Naive thymus-derived CD4-positive, alpha-beta T cell (primary cell): ENCODE results near the gene MAP1LC3B2. TPM values are rescaled to one million over a fixed set of nuclear protein-coding genes. Genes with fewer than 3 reads are reported as not detected.

ENCODE experiments used
- ATAC-seq: fragments of 150-1000 bp; cut with Tn5 transposase; 2 replicates; pipeline ENCODE4 v1.10.0; 2021; ENCODE audit warnings: mild to moderate bottlenecking, moderate library complexity
- CTCF ChIA-PET: fragments of 350-600 bp; sonication (Branson Sonifier 250); formaldehyde crosslinking; loops from one replicate; lab custom pipeline; 2021; ENCODE audit warnings: antibody characterized with exemption; lab: Charles Lee
- POLR2A ChIA-PET: fragments of 350-600 bp; sonication (Branson Sonifier 250); formaldehyde crosslinking; loops from one replicate; lab custom pipeline; 2021; ENCODE audit warnings: antibody characterized with exemption, inconsistent platforms; lab: Charles Lee
- DNase-seq, 9 donors: peaks; one replicate each; pipeline versions ENCODE4 v3.0.0 to v3.0.0-alpha.2; 2020 to 2022; ENCODE audit warnings: mixed read lengths in 1 of 9
- H3K27ac ChIP-seq: one replicate; pipeline ENCODE4 v1.7.0; 2013; ENCODE audit warnings: mild to moderate bottlenecking, low read depth, low read length, moderate library complexity
- H3K27me3 ChIP-seq, 2 donors: one replicate each; pipeline ENCODE4 v1.7.0; 2013; ENCODE audit warnings: low read length in 2 of 2, mild to moderate bottlenecking in 2 of 2, moderate library complexity in 2 of 2; ENCODE audit not compliant: control insufficient read depth in 2 of 2, insufficient read depth in 2 of 2
- H3K36me3 ChIP-seq, 3 experiments: 1 replicate in 2 of 3; 2 replicates in 1 of 3; pipeline ENCODE4 v1.7.0; 2013; ENCODE audit warnings: low read length in 3 of 3, mild to moderate bottlenecking in 3 of 3, moderate library complexity in 1 of 3; ENCODE audit not compliant: insufficient read depth in 3 of 3, control insufficient read depth in 2 of 3
- H3K4me1 ChIP-seq, 2 donors: one replicate each; pipeline ENCODE4 v1.7.0; 2013; ENCODE audit warnings: low read length in 2 of 2, mild to moderate bottlenecking in 2 of 2, moderate library complexity in 1 of 2; ENCODE audit not compliant: control insufficient read depth in 2 of 2, insufficient read depth in 2 of 2
- H3K4me3 ChIP-seq: 2 replicates; pipeline ENCODE4 v1.7.0; 2013; ENCODE audit warnings: mild to moderate bottlenecking, low read length
- H3K9me3 ChIP-seq, 3 experiments: 1 replicate in 2 of 3; 2 replicates in 1 of 3; pipeline ENCODE4 v1.7.0; 2013; ENCODE audit warnings: low read length in 3 of 3; ENCODE audit not compliant: control insufficient read depth in 2 of 3
- H3K27ac Mint-ChIP-seq, 9 donors: one replicate each; pipeline ENCODE4 v1.8.0; 2020 to 2022; ENCODE audit warnings: mixed read lengths in 9 of 9, mild to moderate bottlenecking in 8 of 9, moderate library complexity in 5 of 9, inconsistent platforms in 2 of 9
- H3K27me3 Mint-ChIP-seq, 5 donors: one replicate each; pipeline ENCODE4 v1.8.0; 2021 to 2022; ENCODE audit warnings: mixed read lengths in 5 of 5, mild to moderate bottlenecking in 1 of 5
- H3K36me3 Mint-ChIP-seq, 5 donors: one replicate each; pipeline ENCODE4 v1.8.0; 2020 to 2022; ENCODE audit warnings: mixed read lengths in 5 of 5, mild to moderate bottlenecking in 3 of 5, inconsistent platforms in 1 of 5
- H3K4me1 Mint-ChIP-seq, 7 donors: one replicate each; pipeline ENCODE4 v1.8.0; 2020 to 2022; ENCODE audit warnings: mixed read lengths in 7 of 7, mild to moderate bottlenecking in 3 of 7, inconsistent platforms in 1 of 7
- H3K4me3 Mint-ChIP-seq, 10 donors: one replicate each; pipeline ENCODE4 v1.8.0; 2020 to 2022; ENCODE audit warnings: mild to moderate bottlenecking in 10 of 10, mixed read lengths in 10 of 10, moderate library complexity in 6 of 10, inconsistent platforms in 2 of 10
- H3K9me3 Mint-ChIP-seq, 11 donors: one replicate each; pipeline ENCODE4 v1.8.0; 2020 to 2022; ENCODE audit warnings: mixed read lengths in 11 of 11, mild to moderate bottlenecking in 4 of 11, inconsistent platforms in 1 of 11, moderate library complexity in 1 of 11
- intact Hi-C, 2 donors: fragments of 100-400 bp; cut with micrococcal nuclease; formaldehyde crosslinking; loops; one replicate each; pipeline ENCODE4 v1.15.1; 2023
- polyA plus RNA-seq, 2 donors: library from polyadenylated mRNA; unstranded; fragments of 300-500 nt; fragmentation: Illumina TruSeq; gene quantifications; one replicate each; pipeline ENCODE4 v1.2.3, GENCODE V29; 2021
- total RNA-seq, 6 experiments: library from RNA in 5 of 6; stranded (reverse) in 5 of 6; gene quantifications; 1 replicate in 5 of 6; 2 replicates in 1 of 6; pipeline ENCODE4 v1.2.3 and lab custom pipeline; 2021 to 2026

MAP1LC3B2 gene
- total and polyA plus RNA-seq, 7 experiments from 2014 or later = 0.48 to 6.6 (median 1.7) TPM

- peaks cover 0 to 2% (median 0%) of the 10 kb centered on the region in 11 donors for H3K9me3 Mint-ChIP-seq
- Histone ChIP-seq H3K9me3 (no peaks in the 10 kb centered on the region), H3K4me1 (peaks cover 0 to 3% of the 10 kb centered on the region in 2 donors), H3K4me3 (no peak overlapping the region), H3K36me3 (no peaks in the 10 kb centered on the region), H3K27me3 (no peaks in the 10 kb centered on the region), H3K27ac (no peak overlapping the region)
- H3K4me3 Mint-ChIP-seq = no peak overlapping the region
- no peaks in the 10 kb centered on the region for H3K36me3 Mint-ChIP-seq
- peaks cover 11 to 17% (median 12%) of the 10 kb centered on the region in 7 donors for H3K4me1 Mint-ChIP-seq
- peaks cover 0 to 11% (median 0%) of the 10 kb centered on the region in 5 donors for H3K27me3 Mint-ChIP-seq
- no peak for DNase-seq
- CTCF ChIA-PET = interaction anchor here (0.6 kb wide), 1 partner anchor 101 kb away, joined by 3 read pairs; no protein-coding TSS in a partner anchor
- intact Hi-C loops = loop anchor here in 1 of 2 donors (10.0 kb wide), 1 partner anchor 263 kb away; no protein-coding TSS in a partner anchor
- H3K27ac Mint-ChIP-seq = no peak overlapping the region
- POLR2A ChIA-PET = no interaction called here
- peak; percentile 84 for ATAC-seq
Observed at GRCh38 chr12:116551952-116552772, 7.0 kb upstream of the MAP1LC3B2 start.

GRCh38 chr12:116552773-116553373, 6.3 kb upstream of the MAP1LC3B2 start:
- peaks cover 10 to 22% (median 14%) of the 10 kb centered on the region in 7 donors for H3K4me1 Mint-ChIP-seq
- peaks cover 0 to 2% (median 0%) of the 10 kb centered on the region in 11 donors for H3K9me3 Mint-ChIP-seq
- H3K36me3 Mint-ChIP-seq = no peaks in the 10 kb centered on the region
- ChIA-PET POLR2A (no interaction called here), CTCF (interaction anchor here (0.6 kb wide), 1 partner anchor 102 kb away, joined by 3 read pairs; no protein-coding TSS in a partner anchor)
- no peak overlapping the region for H3K27ac Mint-ChIP-seq
- no peak overlapping the region for H3K4me3 ChIP-seq
- H3K27me3 ChIP-seq = no peaks in the 10 kb centered on the region
- peaks cover 0 to 7% of the 10 kb centered on the region in 2 donors for H3K4me1 ChIP-seq
- DNase-seq (no peak), ATAC-seq (no peak)
- H3K4me3 Mint-ChIP-seq = no peak overlapping the region
- no peak overlapping the region for H3K27ac ChIP-seq
- no peaks in the 10 kb centered on the region for H3K36me3 ChIP-seq
- H3K9me3 ChIP-seq = no peaks in the 10 kb centered on the region
- H3K27me3 Mint-ChIP-seq = peaks cover 0 to 9% (median 0%) of the 10 kb centered on the region in 5 donors
- intact Hi-C loops = loop anchor here in 1 of 2 donors (10.0 kb wide), 1 partner anchor 262 kb away; no protein-coding TSS in a partner anchor

GRCh38 chr12:116556356-116556952, 2.7 kb upstream of the MAP1LC3B2 start:
- ChIA-PET POLR2A (interaction anchor here (0.5 to 0.9 kb wide), 2 partner anchors 8 to 505 kb away, joined by 3 read pairs; no protein-coding TSS in a partner anchor), CTCF (interaction anchor here (0.7 kb wide), 1 partner anchor 552 kb away, joined by 4 read pairs; no protein-coding TSS in a partner anchor)
- Mint-ChIP-seq H3K4me3 (peak overlapping the region in 1 of 10 donors; percentile 2), H3K27me3 (peaks cover 0 to 6% (median 0%) of the 10 kb centered on the region in 5 donors), H3K36me3 (peaks cover 0 to 1% (median 0%) of the 10 kb centered on the region in 5 donors), H3K9me3 (peaks cover 0 to 2% (median 0%) of the 10 kb centered on the region in 11 donors), H3K4me1 (peaks cover 26 to 48% (median 46%) of the 10 kb centered on the region in 7 donors), H3K27ac (peak overlapping the region in 6 of 9 donors; percentile 8 to 78 (median 57))
- no peak overlapping the region for H3K27ac ChIP-seq
- intact Hi-C loops = loop anchor here (5.0 to 10.0 kb wide), 2 partner anchors 199 to 258 kb away; no protein-coding TSS in a partner anchor
- H3K4me3 ChIP-seq = no peak overlapping the region
- no peaks in the 10 kb centered on the region for H3K36me3 ChIP-seq
- H3K9me3 ChIP-seq = no peaks in the 10 kb centered on the region
- H3K27me3 ChIP-seq = no peaks in the 10 kb centered on the region
- ATAC-seq (no peak), DNase-seq (no peak)
- H3K4me1 ChIP-seq = peaks cover 25 to 29% of the 10 kb centered on the region in 2 donors

GRCh38 chr12:116556964-116557698, 2.0 kb upstream of the MAP1LC3B2 start:
- Histone ChIP-seq H3K4me3 (no peak overlapping the region), H3K4me1 (peaks cover 29% of the 10 kb centered on the region in 2 donors), H3K27ac (no peak overlapping the region), H3K27me3 (no peaks in the 10 kb centered on the region), H3K36me3 (no peaks in the 10 kb centered on the region), H3K9me3 (no peaks in the 10 kb centered on the region)
- DNase-seq (no peak), ATAC-seq (no peak)
- Mint-ChIP-seq H3K9me3 (peaks cover 0 to 2% (median 0%) of the 10 kb centered on the region in 11 donors), H3K4me3 (peak overlapping the region in 1 of 10 donors; percentile 2), H3K4me1 (peaks cover 26 to 54% (median 48%) of the 10 kb centered on the region in 7 donors), H3K27me3 (peaks cover 0 to 6% (median 0%) of the 10 kb centered on the region in 5 donors), H3K36me3 (peaks cover 0 to 6% (median 0%) of the 10 kb centered on the region in 5 donors), H3K27ac (peak overlapping the region in 6 of 9 donors; percentile 58 to 82 (median 66))
- intact Hi-C loops = loop anchor here (5.0 to 10.0 kb wide), 2 partner anchors 200 to 258 kb away; no protein-coding TSS in a partner anchor
- ChIA-PET CTCF (interaction anchor here (0.7 kb wide), 1 partner anchor 552 kb away, joined by 4 read pairs; no protein-coding TSS in a partner anchor), POLR2A (interaction anchor here (0.5 to 0.9 kb wide), 2 partner anchors 8 to 505 kb away, joined by 3 read pairs; no protein-coding TSS in a partner anchor)

- Histone ChIP-seq H3K27ac (peak overlapping the region; percentile 36), H3K4me3 (peak overlapping the region; percentile 54), H3K36me3 (no peaks in the 10 kb centered on the region), H3K4me1 (peaks cover 29% of the 10 kb centered on the region in 2 donors), H3K27me3 (no peaks in the 10 kb centered on the region), H3K9me3 (no peaks in the 10 kb centered on the region)
- Mint-ChIP-seq H3K4me3 (peak overlapping the region in 9 of 10 donors; percentile 70 to 90 (median 85)), H3K9me3 (peaks cover 0 to 3% (median 2%) of the 10 kb centered on the region in 11 donors), H3K36me3 (peaks cover 0 to 15% (median 0%) of the 10 kb centered on the region in 5 donors), H3K27ac (peak overlapping the region in 8 of 9 donors; percentile 88 to 99 (median 95)), H3K27me3 (peaks cover 0 to 6% (median 0%) of the 10 kb centered on the region in 5 donors), H3K4me1 (peaks cover 26 to 54% (median 48%) of the 10 kb centered on the region in 7 donors)
- no peak for ATAC-seq
- CTCF ChIA-PET = interaction anchor here (0.6 to 1.4 kb wide), 4 partner anchors 19 to 53 kb away, joined by 3 to 5 read pairs (median 4); no protein-coding TSS in a partner anchor
- POLR2A ChIA-PET = interaction anchor here (0.5 to 1.9 kb wide), 5 partner anchors 8 to 272 kb away, joined by 3 to 11 read pairs (median 4); no protein-coding TSS in a partner anchor
- no peak for DNase-seq
- intact Hi-C loops = loop anchor here (1.0 to 10.0 kb wide), 12 partner anchors 16 to 498 kb away; partner anchors contain the start of genes MED13L (in 2 of the 2), RNFT2 (in 1 of the 2) and SPRING1 (in 1 of the 2)
Observed at GRCh38 chr12:116558280-116559161, 660 bp upstream of the MAP1LC3B2 start.
